ENCODE data around the gene EXD3. TPM values are rescaled to one million over a fixed set of nuclear protein-coding genes. Genes with fewer than 3 reads are reported as not detected.
A peak's percentile ranks its signal among the peaks of the same experiment; 100 is the strongest.

EXD3 gene
- total and polyA plus RNA-seq, 5 donors from 2014 or later, result 4.7 to 27.3 (median 5.8) TPM

GRCh38 chr9:137273611-137274320 is 149.2 kb downstream of the EXD3 start:
- DNase-seq (no peak), ATAC-seq (ENCODE audit: low read depth in 2 of 2) (no peak)
- peaks cover 25% of the 10 kb centered on the region for H3K4me1 ChIP-seq (ENCODE audit: control insufficient read depth, insufficient read depth, low read length, poor library complexity, severe bottlenecking)

GRCh38 chr9:137273095-137273490 is 149.9 kb downstream of the EXD3 start:
- no peaks in the 10 kb centered on the region for H3K27me3 ChIP-seq (ENCODE audit: control insufficient read depth, insufficient read depth, low read length)
- peaks cover 12% of the 10 kb centered on the region for H3K36me3 ChIP-seq (ENCODE audit: control insufficient read depth, insufficient read depth, low read length)
- H3K4me1 ChIP-seq (ENCODE audit: control insufficient read depth, insufficient read depth, low read length, poor library complexity, severe bottlenecking), result peaks cover 20% of the 10 kb centered on the region
- ATAC-seq (ENCODE audit: low read depth in 2 of 2), result no peak
- no peak overlapping the region for H3K4me3 ChIP-seq (ENCODE audit: low read depth, low read length)
- H3K27ac ChIP-seq (ENCODE audit: insufficient read depth, low read length, poor library complexity, severe bottlenecking), result no peak overlapping the region
- DNase-seq, result no peak
- no peaks in the 10 kb centered on the region for H3K9me3 ChIP-seq (ENCODE audit: control insufficient read depth in 2 of 2, low read length in 2 of 2)
- Mint-ChIP-seq H3K27ac (no peak overlapping the region), H3K36me3 (peaks cover 14% of the 10 kb centered on the region), H3K4me3 (no peak overlapping the region), H3K4me1 (peaks cover 0 to 31% (median 9%) of the 10 kb centered on the region in 4 donors), H3K9me3 (no peaks in the 10 kb centered on the region), H3K27me3 (no peaks in the 10 kb centered on the region)

More at GRCh38 chr9:137273611-137274320, 149.2 kb downstream of the EXD3 start:
- no peak overlapping the region for H3K4me3 Mint-ChIP-seq
- Histone ChIP-seq H3K36me3 (ENCODE audit: control insufficient read depth, insufficient read depth, low read length) (peaks cover 9% of the 10 kb centered on the region), H3K9me3 (ENCODE audit: control insufficient read depth in 2 of 2, low read length in 2 of 2) (no peaks in the 10 kb centered on the region), H3K27me3 (ENCODE audit: control insufficient read depth, insufficient read depth, low read length) (no peaks in the 10 kb centered on the region), H3K27ac (ENCODE audit: insufficient read depth, low read length, poor library complexity, severe bottlenecking) (no peak overlapping the region), H3K4me3 (ENCODE audit: low read depth, low read length) (no peak overlapping the region)
- H3K4me1 Mint-ChIP-seq, result peaks cover 0 to 27% (median 7%) of the 10 kb centered on the region in 4 donors
- no peaks in the 10 kb centered on the region for H3K9me3 Mint-ChIP-seq
- H3K36me3 Mint-ChIP-seq, result peaks cover 10% of the 10 kb centered on the region
- H3K27me3 Mint-ChIP-seq, result no peaks in the 10 kb centered on the region
- H3K27ac Mint-ChIP-seq, result no peak overlapping the region

- H3K4me3 ChIP-seq (ENCODE audit: low read depth, low read length), result no peak overlapping the region
- H3K27ac ChIP-seq (ENCODE audit: insufficient read depth, low read length, poor library complexity, severe bottlenecking), result no peak overlapping the region
- H3K9me3 ChIP-seq (ENCODE audit: control insufficient read depth in 2 of 2, low read length in 2 of 2), result no peaks in the 10 kb centered on the region
- peaks cover 14% of the 10 kb centered on the region for H3K36me3 Mint-ChIP-seq
- H3K36me3 ChIP-seq (ENCODE audit: control insufficient read depth, insufficient read depth, low read length), result peaks cover 12% of the 10 kb centered on the region
- no peak overlapping the region for H3K27ac Mint-ChIP-seq
- peaks cover 16% of the 10 kb centered on the region for H3K4me1 ChIP-seq (ENCODE audit: control insufficient read depth, insufficient read depth, low read length, poor library complexity, severe bottlenecking)
- no peak overlapping the region for H3K4me3 Mint-ChIP-seq
- no peaks in the 10 kb centered on the region for H3K9me3 Mint-ChIP-seq
- H3K27me3 Mint-ChIP-seq, result no peaks in the 10 kb centered on the region
- ATAC-seq (ENCODE audit: low read depth in 2 of 2) (no peak), DNase-seq (no peak)
- H3K4me1 Mint-ChIP-seq, result peaks cover 0 to 29% (median 9%) of the 10 kb centered on the region in 4 donors
- no peaks in the 10 kb centered on the region for H3K27me3 ChIP-seq (ENCODE audit: control insufficient read depth, insufficient read depth, low read length)
These were observed 150.5 kb downstream of the EXD3 start for GRCh38 chr9:137272241-137273094.

GRCh38 chr9:137271696-137272076 is 151.3 kb downstream of the EXD3 start:
- Mint-ChIP-seq H3K9me3 (no peaks in the 10 kb centered on the region), H3K27ac (no peak overlapping the region), H3K4me1 (peaks cover 0 to 24% (median 7%) of the 10 kb centered on the region in 4 donors), H3K27me3 (no peaks in the 10 kb centered on the region), H3K36me3 (peaks cover 14% of the 10 kb centered on the region), H3K4me3 (no peak overlapping the region)
- Histone ChIP-seq H3K36me3 (ENCODE audit: control insufficient read depth, insufficient read depth, low read length) (peaks cover 12% of the 10 kb centered on the region), H3K4me1 (ENCODE audit: control insufficient read depth, insufficient read depth, low read length, poor library complexity, severe bottlenecking) (peaks cover 8% of the 10 kb centered on the region), H3K9me3 (ENCODE audit: control insufficient read depth in 2 of 2, low read length in 2 of 2) (no peaks in the 10 kb centered on the region), H3K27me3 (ENCODE audit: control insufficient read depth, insufficient read depth, low read length) (no peaks in the 10 kb centered on the region), H3K4me3 (ENCODE audit: low read depth, low read length) (no peak overlapping the region), H3K27ac (ENCODE audit: insufficient read depth, low read length, poor library complexity, severe bottlenecking) (no peak overlapping the region)
- DNase-seq, result no peak
- no peak for ATAC-seq (ENCODE audit: low read depth in 2 of 2)

- H3K36me3 Mint-ChIP-seq, result peaks cover 14% of the 10 kb centered on the region
- Histone ChIP-seq H3K27me3 (ENCODE audit: control insufficient read depth, insufficient read depth, low read length) (no peaks in the 10 kb centered on the region), H3K9me3 (ENCODE audit: control insufficient read depth in 2 of 2, low read length in 2 of 2) (no peaks in the 10 kb centered on the region), H3K4me1 (ENCODE audit: control insufficient read depth, insufficient read depth, low read length, poor library complexity, severe bottlenecking) (peaks cover 4% of the 10 kb centered on the region), H3K27ac (ENCODE audit: insufficient read depth, low read length, poor library complexity, severe bottlenecking) (no peak overlapping the region), H3K36me3 (ENCODE audit: control insufficient read depth, insufficient read depth, low read length) (peaks cover 16% of the 10 kb centered on the region), H3K4me3 (ENCODE audit: low read depth, low read length) (no peak overlapping the region)
- H3K4me1 Mint-ChIP-seq, result peaks cover 0 to 21% (median 6%) of the 10 kb centered on the region in 4 donors
- H3K4me3 Mint-ChIP-seq, result no peak overlapping the region
- DNase-seq (peak in 1 of 3 donors; percentile 39), ATAC-seq (ENCODE audit: low read depth in 2 of 2) (no peak)
- H3K27ac Mint-ChIP-seq, result no peak overlapping the region
- H3K27me3 Mint-ChIP-seq, result no peaks in the 10 kb centered on the region
- H3K9me3 Mint-ChIP-seq, result no peaks in the 10 kb centered on the region
These were observed 151.8 kb downstream of the EXD3 start for GRCh38 chr9:137270929-137271695.

GRCh38 chr9:137269231-137269772 is 153.7 kb downstream of the EXD3 start:
- Mint-ChIP-seq H3K27me3 (no peaks in the 10 kb centered on the region), H3K27ac (peak overlapping the region in 1 of 3 donors; percentile 48), H3K36me3 (peaks cover 14% of the 10 kb centered on the region), H3K9me3 (no peaks in the 10 kb centered on the region), H3K4me1 (peaks cover 0 to 15% (median 6%) of the 10 kb centered on the region in 4 donors), H3K4me3 (no peak overlapping the region)
- Histone ChIP-seq H3K4me3 (ENCODE audit: low read depth, low read length) (no peak overlapping the region), H3K4me1 (ENCODE audit: control insufficient read depth, insufficient read depth, low read length, poor library complexity, severe bottlenecking) (peaks cover 4% of the 10 kb centered on the region), H3K9me3 (ENCODE audit: control insufficient read depth in 2 of 2, low read length in 2 of 2) (no peaks in the 10 kb centered on the region), H3K27me3 (ENCODE audit: control insufficient read depth, insufficient read depth, low read length) (no peaks in the 10 kb centered on the region), H3K27ac (ENCODE audit: insufficient read depth, low read length, poor library complexity, severe bottlenecking) (no peak overlapping the region), H3K36me3 (ENCODE audit: control insufficient read depth, insufficient read depth, low read length) (peaks cover 22% of the 10 kb centered on the region)
- no peak for ATAC-seq (ENCODE audit: low read depth in 2 of 2)
- no peak for DNase-seq

GRCh38 chr9:137268538-137269201 is 154.3 kb downstream of the EXD3 start:
- H3K36me3 ChIP-seq (ENCODE audit: control insufficient read depth, insufficient read depth, low read length), result peaks cover 29% of the 10 kb centered on the region
- peaks cover 4% of the 10 kb centered on the region for H3K4me1 ChIP-seq (ENCODE audit: control insufficient read depth, insufficient read depth, low read length, poor library complexity, severe bottlenecking)
- Mint-ChIP-seq H3K4me1 (peaks cover 0 to 15% (median 6%) of the 10 kb centered on the region in 4 donors), H3K36me3 (peaks cover 14% of the 10 kb centered on the region), H3K27me3 (no peaks in the 10 kb centered on the region), H3K27ac (no peak overlapping the region), H3K9me3 (no peaks in the 10 kb centered on the region), H3K4me3 (no peak overlapping the region)
- H3K4me3 ChIP-seq (ENCODE audit: low read depth, low read length), result no peak overlapping the region
- no peak overlapping the region for H3K27ac ChIP-seq (ENCODE audit: insufficient read depth, low read length, poor library complexity, severe bottlenecking)
- DNase-seq (no peak), ATAC-seq (ENCODE audit: low read depth in 2 of 2) (no peak)
- H3K27me3 ChIP-seq (ENCODE audit: control insufficient read depth, insufficient read depth, low read length), result no peaks in the 10 kb centered on the region
- H3K9me3 ChIP-seq (ENCODE audit: control insufficient read depth in 2 of 2, low read length in 2 of 2), result no peaks in the 10 kb centered on the region

Data from CD4-positive, CD25-positive, alpha-beta regulatory T cell (primary cell).